Colonic mucosa (tissue), 4 donors: ENCODE results near the gene CASS4. TPM values are rescaled to one million over a fixed set of nuclear protein-coding genes. Genes with fewer than 3 reads are reported as not detected.

Experiments used
- DNase-seq: peaks from one replicate; pipeline ENCODE4 v3.0.0-alpha.2; 2020
- H3K27ac ChIP-seq: fragments of 200-600 bp; one replicate; pipeline ENCODE4 v1.8.0; 2021
- H3K27me3 ChIP-seq: fragments of 200-600 bp; one replicate; pipeline ENCODE4 v1.8.0; 2021
- H3K36me3 ChIP-seq: fragments of 200-600 bp; one replicate; pipeline ENCODE4 v1.8.0; 2021
- H3K4me1 ChIP-seq: fragments of 200-600 bp; one replicate; pipeline ENCODE4 v1.8.0; 2021; ENCODE audit warnings: mild to moderate bottlenecking
- H3K4me3 ChIP-seq: fragments of 200-600 bp; one replicate; pipeline ENCODE4 v1.8.0; 2021
- H3K9ac ChIP-seq, 2 donors: one replicate each; pipeline ENCODE4 v1.7.0; 2013; ENCODE audit warnings: control low read depth in 2 of 2, low read depth in 2 of 2, low read length in 2 of 2
- H3K9me3 ChIP-seq: fragments of 200-600 bp; one replicate; pipeline ENCODE4 v1.8.0; 2021
- intact Hi-C: fragments of 100-400 bp; cut with DNase I; formaldehyde crosslinking; loops from one replicate; pipeline ENCODE4 v1.14.1; 2022
- total RNA-seq, 2 donors: library from RNA; stranded (reverse); fragmentation: NEBNext Ultra II Directional in 1 of 2; extraction: Animal tissue kit (Norgen Biotek cat#: 25700) in 1 of 2; gene quantifications; one replicate each; pipeline ENCODE4 v1.2.1, GENCODE V29; 2021
- TF ChIP-seq, protein P1 (sequence below): fragments of 200-600 bp; IDR thresholded peaks from one replicate; pipeline ENCODE4 v1.8.0; 2022; ENCODE audit warnings: antibody characterized with exemption, mild to moderate bottlenecking
- donor health status: healthy.
- donor health status: DM: no; HTN: no; CAD: no.
- donor health status: DM: no; HTN: no; CAD: no.

Gene CASS4
- total RNA-seq, 2 donors from 2014 or later: 0.17 to 0.98 TPM

DNA sequence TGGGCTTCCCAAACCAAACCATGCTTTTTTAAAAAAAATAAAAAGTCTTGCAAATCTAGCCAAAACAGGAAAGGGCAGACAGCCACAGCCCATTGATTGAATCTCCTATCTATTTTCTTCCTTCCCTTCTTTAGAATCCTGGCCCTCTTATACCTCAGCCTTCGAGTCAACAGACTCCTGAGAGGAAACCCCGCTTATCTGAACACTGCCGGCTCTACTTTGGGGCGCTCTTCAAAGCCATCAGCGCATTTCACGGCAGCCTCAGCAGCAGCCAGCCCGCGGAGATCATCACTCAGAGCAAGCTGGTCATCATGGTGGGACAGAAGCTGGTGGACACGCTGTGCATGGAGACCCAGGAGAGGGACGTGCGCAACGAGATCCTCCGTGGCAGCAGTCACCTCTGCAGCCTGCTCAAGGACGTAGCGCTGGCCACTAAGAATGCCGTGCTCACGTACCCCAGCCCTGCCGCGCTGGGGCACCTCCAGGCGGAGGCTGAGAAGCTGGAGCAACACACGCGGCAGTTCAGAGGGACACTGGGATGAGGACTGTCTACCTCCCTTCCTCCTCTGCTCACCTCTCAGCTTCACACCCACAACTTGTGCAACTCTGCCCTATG is 46.3 kb downstream of the CASS4 start:
- TF ChIP-seq, protein P1, sequence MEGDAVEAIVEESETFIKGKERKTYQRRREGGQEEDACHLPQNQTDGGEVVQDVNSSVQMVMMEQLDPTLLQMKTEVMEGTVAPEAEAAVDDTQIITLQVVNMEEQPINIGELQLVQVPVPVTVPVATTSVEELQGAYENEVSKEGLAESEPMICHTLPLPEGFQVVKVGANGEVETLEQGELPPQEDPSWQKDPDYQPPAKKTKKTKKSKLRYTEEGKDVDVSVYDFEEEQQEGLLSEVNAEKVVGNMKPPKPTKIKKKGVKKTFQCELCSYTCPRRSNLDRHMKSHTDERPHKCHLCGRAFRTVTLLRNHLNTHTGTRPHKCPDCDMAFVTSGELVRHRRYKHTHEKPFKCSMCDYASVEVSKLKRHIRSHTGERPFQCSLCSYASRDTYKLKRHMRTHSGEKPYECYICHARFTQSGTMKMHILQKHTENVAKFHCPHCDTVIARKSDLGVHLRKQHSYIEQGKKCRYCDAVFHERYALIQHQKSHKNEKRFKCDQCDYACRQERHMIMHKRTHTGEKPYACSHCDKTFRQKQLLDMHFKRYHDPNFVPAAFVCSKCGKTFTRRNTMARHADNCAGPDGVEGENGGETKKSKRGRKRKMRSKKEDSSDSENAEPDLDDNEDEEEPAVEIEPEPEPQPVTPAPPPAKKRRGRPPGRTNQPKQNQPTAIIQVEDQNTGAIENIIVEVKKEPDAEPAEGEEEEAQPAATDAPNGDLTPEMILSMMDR: no peak
- H3K4me3 ChIP-seq: no peak overlapping the region
- no peak overlapping the region for H3K27ac ChIP-seq
- no peaks in the 10 kb centered on the region for H3K27me3 ChIP-seq
- no peaks in the 10 kb centered on the region for H3K9me3 ChIP-seq
- no peaks in the 10 kb centered on the region for H3K36me3 ChIP-seq
- H3K9ac ChIP-seq: no peak overlapping the region
- intact Hi-C loops: no loop called here
- H3K4me1 ChIP-seq: no peaks in the 10 kb centered on the region
- no peak for DNase-seq

GRCh38 chr20:56460459-56460858 is 48.4 kb downstream of the CASS4 start:
- TF ChIP-seq, protein P1: no peak
- H3K27me3 ChIP-seq: no peaks in the 10 kb centered on the region
- no peak for DNase-seq
- no peak overlapping the region for H3K9ac ChIP-seq
- no peaks in the 10 kb centered on the region for H3K9me3 ChIP-seq
- intact Hi-C loops: no loop called here
- no peak overlapping the region for H3K4me3 ChIP-seq
- H3K4me1 ChIP-seq: no peaks in the 10 kb centered on the region
- H3K27ac ChIP-seq: no peak overlapping the region
- no peaks in the 10 kb centered on the region for H3K36me3 ChIP-seq

- no peak overlapping the region for H3K4me3 ChIP-seq
- no peaks in the 10 kb centered on the region for H3K27me3 ChIP-seq
- no peaks in the 10 kb centered on the region for H3K4me1 ChIP-seq
- H3K9me3 ChIP-seq: no peaks in the 10 kb centered on the region
- no peak overlapping the region for H3K27ac ChIP-seq
- H3K9ac ChIP-seq: no peak overlapping the region
- H3K36me3 ChIP-seq: no peaks in the 10 kb centered on the region
- TF ChIP-seq, protein P1: no peak
- intact Hi-C loops: no loop called here
- no peak for DNase-seq
Measured at GRCh38 chr20:56461576-56461975, 49.5 kb downstream of the CASS4 start.

- TF ChIP-seq, protein P1: no peak
- no peak overlapping the region for H3K27ac ChIP-seq
- no peaks in the 10 kb centered on the region for H3K36me3 ChIP-seq
- no peak for DNase-seq
- no peak overlapping the region for H3K9ac ChIP-seq
- H3K27me3 ChIP-seq: no peaks in the 10 kb centered on the region
- H3K9me3 ChIP-seq: no peaks in the 10 kb centered on the region
- intact Hi-C loops: no loop called here
- no peak overlapping the region for H3K4me3 ChIP-seq
- no peaks in the 10 kb centered on the region for H3K4me1 ChIP-seq
Measured at GRCh38 chr20:56463428-56463827, 51.4 kb downstream of the CASS4 start.

GRCh38 chr20:56465997-56466396 is 53.9 kb downstream of the CASS4 start:
- H3K9ac ChIP-seq: no peak overlapping the region
- H3K9me3 ChIP-seq: no peaks in the 10 kb centered on the region
- no peak for DNase-seq
- H3K27me3 ChIP-seq: no peaks in the 10 kb centered on the region
- intact Hi-C loops: loop anchor here (5.0 kb wide), 1 partner anchor 69 kb away; no protein-coding TSS in a partner anchor
- TF ChIP-seq, protein P1: no peak
- H3K36me3 ChIP-seq: no peaks in the 10 kb centered on the region
- no peak overlapping the region for H3K4me3 ChIP-seq
- H3K27ac ChIP-seq: no peak overlapping the region
- peaks cover 5% of the 10 kb centered on the region for H3K4me1 ChIP-seq
